ENCODE data around the gene SEMA5A. TPM values are rescaled to one million over a fixed set of nuclear protein-coding genes. Genes with fewer than 3 reads are reported as not detected.

Gene SEMA5A
- total RNA-seq, 1 donor from 2014 or later: 11.9 TPM

DNA sequence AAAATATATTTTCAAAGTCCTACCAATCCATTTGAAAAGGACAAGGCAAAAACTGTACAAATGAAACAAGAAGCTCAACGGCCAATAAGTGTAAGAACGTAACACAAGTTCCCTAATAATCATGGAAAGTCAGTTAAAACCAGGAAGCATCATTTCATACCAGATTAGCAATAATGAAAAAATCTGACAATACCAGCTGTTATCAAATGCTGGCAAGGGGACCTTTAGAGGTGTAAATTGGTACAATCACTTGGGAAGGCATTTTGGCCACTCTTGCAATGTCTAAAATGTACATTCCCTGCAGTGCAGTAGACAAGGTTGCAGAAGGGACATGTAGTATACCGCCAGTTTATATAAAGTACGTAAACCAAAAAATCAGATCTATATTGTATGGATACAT lies 10.1 kb upstream of the SEMA5A start:
- Histone ChIP-seq H3K4me1 (no peaks in the 10 kb centered on the region), H3K9me3 (ENCODE audit: low read depth) (no peaks in the 10 kb centered on the region), H3K79me2 (ENCODE audit: low read depth) (no peaks in the 10 kb centered on the region), H3K27me3 (no peaks in the 10 kb centered on the region), H2AFZ (replicated peaks) (no peak overlapping the region), H3F3A (ENCODE audit: low read depth) (no peaks in the 10 kb centered on the region), H3K27ac (no peak overlapping the region), H3K36me3 (no peaks in the 10 kb centered on the region), H3K4me2 (no peak overlapping the region), H3K4me3 (no peak overlapping the region), H3K9ac (no peak overlapping the region), H4K20me1 (ENCODE audit: low read depth) (no peaks in the 10 kb centered on the region)
- TF ChIP-seq EZH2 (IDR thresholded peaks at IDR 0.05) (no peak), EZH2phosphoT487 (IDR thresholded peaks at IDR 0.05) (no peak)
- TF ChIP-seq, protein P1, sequence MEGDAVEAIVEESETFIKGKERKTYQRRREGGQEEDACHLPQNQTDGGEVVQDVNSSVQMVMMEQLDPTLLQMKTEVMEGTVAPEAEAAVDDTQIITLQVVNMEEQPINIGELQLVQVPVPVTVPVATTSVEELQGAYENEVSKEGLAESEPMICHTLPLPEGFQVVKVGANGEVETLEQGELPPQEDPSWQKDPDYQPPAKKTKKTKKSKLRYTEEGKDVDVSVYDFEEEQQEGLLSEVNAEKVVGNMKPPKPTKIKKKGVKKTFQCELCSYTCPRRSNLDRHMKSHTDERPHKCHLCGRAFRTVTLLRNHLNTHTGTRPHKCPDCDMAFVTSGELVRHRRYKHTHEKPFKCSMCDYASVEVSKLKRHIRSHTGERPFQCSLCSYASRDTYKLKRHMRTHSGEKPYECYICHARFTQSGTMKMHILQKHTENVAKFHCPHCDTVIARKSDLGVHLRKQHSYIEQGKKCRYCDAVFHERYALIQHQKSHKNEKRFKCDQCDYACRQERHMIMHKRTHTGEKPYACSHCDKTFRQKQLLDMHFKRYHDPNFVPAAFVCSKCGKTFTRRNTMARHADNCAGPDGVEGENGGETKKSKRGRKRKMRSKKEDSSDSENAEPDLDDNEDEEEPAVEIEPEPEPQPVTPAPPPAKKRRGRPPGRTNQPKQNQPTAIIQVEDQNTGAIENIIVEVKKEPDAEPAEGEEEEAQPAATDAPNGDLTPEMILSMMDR (IDR thresholded peaks at IDR 0.05): no peak
- Mint-ChIP-seq H3K36me3 (peaks cover under 1% of the 10 kb centered on the region), H3K9me3 (peaks cover 3% of the 10 kb centered on the region), H3K27ac (no peak overlapping the region), H3K4me3 (no peak overlapping the region), H3K4me1 (peaks cover 13% of the 10 kb centered on the region), H3K27me3 (ENCODE audit: insufficient read depth, low read depth) (peaks cover 2% of the 10 kb centered on the region)
- no peak for DNase-seq (ENCODE audit: low spot score)

DNA sequence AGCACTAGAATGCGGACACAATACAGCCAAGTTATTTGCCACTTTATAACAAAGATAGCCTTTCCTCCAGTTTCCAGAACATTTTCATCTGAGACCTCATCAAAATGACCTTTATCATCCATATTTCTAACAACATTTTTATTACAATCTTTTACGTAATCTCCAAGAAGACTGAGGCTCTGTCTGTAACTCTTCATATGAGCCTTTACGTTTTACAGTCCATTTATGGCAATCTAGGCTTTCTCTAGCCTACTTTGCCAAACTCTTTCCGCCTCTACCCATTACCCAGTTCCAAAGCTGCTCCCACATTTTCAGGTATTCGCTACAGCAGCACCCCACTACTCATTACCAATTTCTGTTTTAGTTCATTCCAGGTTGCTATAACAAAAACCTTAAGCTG lies 8.2 kb upstream of the SEMA5A start:
- H3K4me2 ChIP-seq: no peak overlapping the region
- no peaks in the 10 kb centered on the region for H3K4me1 ChIP-seq
- Mint-ChIP-seq H3K4me1 (peaks cover 13% of the 10 kb centered on the region), H3K27ac (no peak overlapping the region), H3K9me3 (peaks cover 3% of the 10 kb centered on the region), H3K27me3 (ENCODE audit: insufficient read depth, low read depth) (peaks cover 2% of the 10 kb centered on the region), H3K36me3 (peaks cover 9% of the 10 kb centered on the region), H3K4me3 (no peak overlapping the region)
- H3K4me3 ChIP-seq: no peak overlapping the region
- no peak overlapping the region for H3K9ac ChIP-seq
- no peaks in the 10 kb centered on the region for H3K27me3 ChIP-seq
- H3F3A ChIP-seq (ENCODE audit: low read depth): no peaks in the 10 kb centered on the region
- H2AFZ ChIP-seq (replicated peaks): no peak overlapping the region
- H3K27ac ChIP-seq: no peak overlapping the region
- H3K9me3 ChIP-seq (ENCODE audit: low read depth): no peaks in the 10 kb centered on the region
- DNase-seq (ENCODE audit: low spot score): no peak
- H3K79me2 ChIP-seq (ENCODE audit: low read depth): no peaks in the 10 kb centered on the region
- no peaks in the 10 kb centered on the region for H3K36me3 ChIP-seq
- H4K20me1 ChIP-seq (ENCODE audit: low read depth): no peaks in the 10 kb centered on the region
- TF ChIP-seq, protein P1 (IDR thresholded peaks at IDR 0.05): no peak

DNA sequence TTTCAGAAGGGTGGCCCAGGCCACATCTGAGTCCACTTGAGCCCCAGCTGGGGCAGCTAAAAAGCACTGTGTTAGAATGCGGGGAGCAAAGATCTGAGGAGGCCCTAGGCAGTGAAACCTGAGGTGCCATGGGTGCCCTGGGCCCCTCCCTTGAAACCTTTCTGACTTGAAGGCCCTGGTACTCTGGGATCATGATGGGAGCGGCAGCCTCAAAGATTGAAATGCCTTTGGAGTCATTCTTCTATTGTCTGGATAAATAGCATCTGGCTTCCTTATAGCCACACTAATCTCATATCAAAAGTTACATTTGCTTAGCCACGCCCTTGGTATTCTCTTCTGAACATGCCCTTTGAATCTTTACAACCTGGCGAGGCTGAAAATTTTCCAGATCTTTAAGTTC lies 7.7 kb upstream of the SEMA5A start:
- no peak for DNase-seq (ENCODE audit: low spot score)
- no peaks in the 10 kb centered on the region for H3K9me3 ChIP-seq (ENCODE audit: low read depth)
- Mint-ChIP-seq H3K36me3 (peaks cover 9% of the 10 kb centered on the region), H3K4me3 (no peak overlapping the region), H3K27ac (no peak overlapping the region), H3K4me1 (peaks cover 13% of the 10 kb centered on the region), H3K9me3 (peaks cover 3% of the 10 kb centered on the region), H3K27me3 (ENCODE audit: insufficient read depth, low read depth) (peaks cover 2% of the 10 kb centered on the region)
- H3F3A ChIP-seq (ENCODE audit: low read depth): no peaks in the 10 kb centered on the region
- H3K36me3 ChIP-seq: no peaks in the 10 kb centered on the region
- H2AFZ ChIP-seq (replicated peaks): no peak overlapping the region
- no peak overlapping the region for H3K9ac ChIP-seq
- TF ChIP-seq, protein P1 (IDR thresholded peaks at IDR 0.05): no peak
- TF ChIP-seq EZH2 (IDR thresholded peaks at IDR 0.05) (no peak), EZH2phosphoT487 (IDR thresholded peaks at IDR 0.05) (no peak)
- no peaks in the 10 kb centered on the region for H3K4me1 ChIP-seq
- H4K20me1 ChIP-seq (ENCODE audit: low read depth): no peaks in the 10 kb centered on the region
- no peaks in the 10 kb centered on the region for H3K27me3 ChIP-seq
- no peak overlapping the region for H3K4me3 ChIP-seq
- H3K79me2 ChIP-seq (ENCODE audit: low read depth): no peaks in the 10 kb centered on the region
- no peak overlapping the region for H3K27ac ChIP-seq
- no peak overlapping the region for H3K4me2 ChIP-seq
